PFSK-1 (cell line): ENCODE results near the gene IL2RA. TPM values are rescaled to one million over a fixed set of nuclear protein-coding genes. Genes with fewer than 3 reads are reported as not detected.

Experiments used
- FOXP2 ChIP-seq: optimal IDR thresholded peaks from 2 replicates; pipeline ENCODE3; 2011; ENCODE audit warnings: borderline replicate concordance, control low read depth, inconsistent platforms; ENCODE audit not compliant: insufficient read depth; ENCODE audit errors: extremely low read length, extremely low read depth
- POLR2AphosphoS5 ChIP-seq: IDR thresholded peaks from 2 replicates; pipeline ENCODE4 v1.6.1; 2012; ENCODE audit warnings: low read depth, mild to moderate bottlenecking, control low read depth, low read length, moderate library complexity
- REST ChIP-seq, 2 experiments: IDR thresholded peaks; 2 replicates each; pipeline versions ENCODE4 v1.6.1 to v1.8.0; 2011 to 2012; ENCODE audit warnings: low read depth in 2 of 2, low read length in 2 of 2, control low read depth in 1 of 2, inconsistent platforms in 1 of 2, mild to moderate bottlenecking in 1 of 2, moderate library complexity in 1 of 2; ENCODE audit not compliant: insufficient read depth in 1 of 2
- SIN3A ChIP-seq: IDR thresholded peaks from 2 replicates; pipeline ENCODE4 v1.6.1; 2012; ENCODE audit warnings: mild to moderate bottlenecking, low read length, moderate library complexity, borderline replicate concordance; ENCODE audit not compliant: insufficient read depth
- TAF1 ChIP-seq: IDR thresholded peaks from 2 replicates; pipeline ENCODE4 v1.6.1; 2012; ENCODE audit warnings: low read length, control low read depth, borderline replicate concordance; ENCODE audit not compliant: insufficient read depth
- polyA plus RNA-seq: library from polyadenylated mRNA; unstranded; fragments of >200 nt; gene quantifications from one replicate; pipeline ENCODE4 v1.2.1, GENCODE V29; 2012; ENCODE audit warnings: low read depth, missing spikeins; ENCODE audit not compliant: insufficient read length

IL2RA gene
- polyA plus RNA-seq = not detected

- TF ChIP-seq POLR2AphosphoS5 (no peak), REST (IDR thresholded peaks at IDR 0.05; ENCODE audit: insufficient read depth in 1 of 2, low read depth in 2 of 2, low read length in 2 of 2) (no peak), TAF1 (no peak), FOXP2 (no peak), SIN3A (no peak)
These were observed at the start of gene IL2RA for GRCh38 chr10:6062101-6062771. IL2RA (minus strand) TSS chr10:6062367; CDS start chr10:6062151, 216 bp downstream.

DNA sequence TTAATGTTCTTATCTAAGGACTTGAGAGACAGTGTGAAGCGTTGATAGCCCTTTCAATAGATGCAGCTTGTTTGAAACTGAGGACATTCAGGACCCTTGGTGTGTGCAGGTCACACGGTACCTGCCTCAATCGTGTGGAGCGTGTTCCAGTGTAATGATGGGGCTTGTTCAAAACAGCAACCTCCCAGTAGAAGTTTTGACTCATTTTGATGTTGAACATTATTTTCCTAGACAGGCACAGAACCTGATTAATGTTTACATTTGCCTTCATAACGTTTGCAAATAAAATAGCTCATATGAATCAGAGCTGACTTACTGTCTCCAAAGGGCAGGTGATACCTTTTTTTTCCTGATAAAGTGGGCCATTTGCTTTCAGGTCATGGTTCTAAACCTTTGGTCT, 48.0 kb upstream of the IL2RA start:
- TF ChIP-seq FOXP2 = no peak
- no peak for TF ChIP-seq SIN3A

GRCh38 chr10:6109444-6109775, 47.2 kb upstream of the IL2RA start:
- no peak for TF ChIP-seq POLR2AphosphoS5

- TF ChIP-seq REST (IDR thresholded peaks at IDR 0.05; ENCODE audit: insufficient read depth in 1 of 2, low read depth in 2 of 2, low read length in 2 of 2) = no peak
- TF ChIP-seq TAF1 = no peak
- TF ChIP-seq SIN3A = no peak
- TF ChIP-seq FOXP2 = no peak
- TF ChIP-seq POLR2AphosphoS5 = no peak
These were observed 46.7 kb upstream of the IL2RA start for GRCh38 chr10:6108631-6109443.

DNA sequence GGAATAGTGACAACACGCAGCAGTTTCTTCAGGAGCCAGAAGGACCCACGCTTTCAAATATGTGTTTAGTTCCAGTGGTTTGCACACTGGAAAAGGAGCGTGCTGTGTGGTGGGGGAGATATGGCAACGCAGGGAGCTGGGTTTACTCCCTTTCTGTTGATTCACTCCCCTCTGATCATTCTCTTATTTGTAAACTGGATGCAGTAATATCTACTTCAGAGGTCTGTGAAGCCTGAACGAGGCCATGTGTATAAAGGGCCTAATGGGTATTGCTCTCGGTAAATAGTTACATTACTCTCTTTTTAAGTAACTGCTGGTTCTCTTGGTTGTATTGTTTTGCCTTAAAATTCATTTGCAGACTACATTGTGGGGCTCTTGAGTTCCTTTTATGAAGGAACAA, 45.9 kb upstream of the IL2RA start:
- TF ChIP-seq POLR2AphosphoS5 = no peak
- no peak for TF ChIP-seq TAF1
- TF ChIP-seq REST (IDR thresholded peaks at IDR 0.05; ENCODE audit: insufficient read depth in 1 of 2, low read depth in 2 of 2, low read length in 2 of 2) = no peak

GRCh38 chr10:6103591-6103990, 41.4 kb upstream of the IL2RA start:
- no peak for TF ChIP-seq REST (IDR thresholded peaks at IDR 0.05; ENCODE audit: insufficient read depth in 1 of 2, low read depth in 2 of 2, low read length in 2 of 2)
- no peak for TF ChIP-seq TAF1
- no peak for TF ChIP-seq SIN3A
- TF ChIP-seq POLR2AphosphoS5 = no peak
